Peyer's patch (tissue), 4 donors: ENCODE data around the gene CPEB4.

Experiments used
- CTCF ChIP-seq, 6 experiments: fragments of 450-650 bp in 4 of 6; fragments of 200-600 bp in 2 of 6; sonication (generic) in 1 of 6; IDR thresholded peaks; one replicate each; pipeline ENCODE4 v1.5.1; 2017 to 2019; ENCODE audit warnings: antibody characterized with exemption in 6 of 6, mild to moderate bottlenecking in 3 of 6, moderate library complexity in 1 of 6
- POLR2A ChIP-seq, 2 donors: fragments of 450-650 bp; IDR thresholded peaks; one replicate each; pipeline ENCODE4 v1.5.1; 2017; ENCODE audit warnings: antibody characterized with exemption in 2 of 2, mild to moderate bottlenecking in 2 of 2, moderate library complexity in 2 of 2

- TF ChIP-seq POLR2A (IDR thresholded peaks at IDR 0.05) (no peak), CTCF (IDR thresholded peaks at IDR 0.05) (no peak)
Measured at GRCh38 chr5:173896631-173897030, 8.5 kb downstream of the CPEB4 start.
